SHP77 treated with DMSO at 0.1 percent for 48 hours (cell line): ENCODE results near the gene TMEM179B.
A peak's percentile ranks its signal among the peaks of the same experiment; 100 is the strongest.
"Not testable (repeated sequence)": the region's sequence is repeated elsewhere in the genome, so short reads cannot be mapped to it uniquely, and the experiment has no call there.

Source experiments
- DNase-seq: peaks from one replicate; lab custom pipeline; 2025; lab: John Stamatoyannopoulos, UW

The TMEM179B gene

GRCh38 chr11:62787005-62787759, at the start of gene TMEM179B:
TMEM179B (plus strand) TSS chr11:62787402; CDS start chr11:62787432, 30 bp downstream.
- peak; percentile 79 for DNase-seq

DNA sequence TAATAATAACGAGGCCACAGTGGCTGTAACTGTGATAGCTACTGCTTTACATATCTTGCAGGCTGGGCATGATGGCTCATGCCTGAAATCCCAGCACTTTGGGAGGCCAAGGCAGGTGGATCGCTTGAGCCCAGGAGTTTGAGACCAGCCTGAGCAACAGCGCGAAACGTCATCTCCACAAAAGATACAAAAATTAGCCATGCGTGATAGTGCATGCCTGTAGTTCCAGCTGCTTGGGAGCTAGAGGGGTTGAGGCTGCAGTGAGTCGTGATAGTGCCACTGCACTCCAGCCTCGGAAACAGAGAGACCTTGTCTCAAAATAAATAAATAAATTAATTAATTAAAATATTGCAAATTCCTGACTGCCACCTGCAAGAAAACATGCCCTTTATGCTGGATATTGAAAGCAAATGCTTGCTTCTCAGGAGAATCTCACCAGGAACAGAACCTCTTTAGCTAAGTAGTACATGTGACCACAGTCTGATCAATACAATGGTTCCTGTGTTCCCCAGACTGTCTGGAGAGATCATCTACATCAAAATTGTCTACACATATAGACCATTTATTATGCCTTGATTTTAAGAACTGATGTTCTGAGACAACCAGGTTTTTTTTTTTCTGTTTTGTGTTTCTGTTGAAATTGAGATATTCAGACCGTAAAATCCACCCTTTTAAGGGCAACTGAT, 39.6 kb upstream of the TMEM179B start:
- DNase-seq, result no peak

DNA sequence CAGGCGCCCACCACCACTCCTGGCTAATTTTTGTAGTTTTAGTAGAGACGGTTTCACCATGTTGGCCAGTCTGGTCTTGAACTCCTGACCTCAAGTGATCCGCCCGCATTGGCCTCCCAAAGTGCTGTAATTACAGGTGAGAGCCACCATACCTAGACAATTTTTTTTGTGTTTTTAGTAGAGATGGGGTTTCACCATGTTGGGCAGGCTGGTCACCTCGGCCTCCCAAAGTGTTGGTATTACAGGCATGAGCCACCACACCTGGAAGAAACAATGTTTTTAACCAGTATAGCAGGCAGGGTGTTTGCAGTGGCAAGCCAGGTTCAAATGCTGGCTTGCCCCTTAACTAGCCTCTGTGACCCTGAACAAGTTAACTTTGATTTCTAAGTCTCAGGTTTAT, 37.3 kb upstream of the TMEM179B start:
- not testable (repeated sequence) for DNase-seq

DNA sequence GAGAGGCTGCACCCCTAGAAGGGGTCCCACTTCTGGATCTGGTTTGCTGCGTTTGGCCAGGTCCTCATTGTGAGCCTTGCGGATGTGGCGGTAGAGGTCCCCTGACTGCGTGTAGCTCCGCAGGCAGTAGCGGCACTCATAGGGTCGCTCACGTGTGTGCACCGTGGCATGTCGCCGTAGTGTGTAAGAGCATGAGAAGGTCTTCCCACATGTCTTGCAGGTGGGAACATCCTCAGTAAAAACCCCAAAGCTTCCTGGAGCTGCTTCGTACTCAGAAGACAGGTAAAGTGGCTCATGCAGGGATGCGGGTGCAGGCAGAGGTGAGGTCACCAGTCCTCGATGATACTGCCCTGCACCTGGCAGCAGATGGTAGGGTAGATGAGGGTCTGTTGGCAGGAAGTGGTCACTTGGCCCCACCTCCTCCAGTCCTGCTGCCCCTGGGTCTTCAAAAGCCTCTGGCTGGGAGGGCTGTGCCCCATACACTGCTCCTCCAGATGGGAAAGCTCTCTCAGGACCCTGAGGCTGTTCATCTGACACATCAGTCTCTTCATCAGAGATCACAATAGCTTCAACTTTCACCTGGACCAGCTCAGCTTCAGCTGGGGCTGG, 34.9 kb upstream of the TMEM179B start:
- no peak for DNase-seq

- DNase-seq, result no peak
These were observed 34.0 kb upstream of the TMEM179B start for GRCh38 chr11:62752994-62753735.

- peak; percentile 99 for DNase-seq
These were observed 33.2 kb upstream of the TMEM179B start, which contains the start of gene ZBTB3 for GRCh38 chr11:62753736-62754603. ZBTB3 (minus strand) TSS chr11:62754160; CDS start chr11:62753664, 496 bp downstream.

DNA sequence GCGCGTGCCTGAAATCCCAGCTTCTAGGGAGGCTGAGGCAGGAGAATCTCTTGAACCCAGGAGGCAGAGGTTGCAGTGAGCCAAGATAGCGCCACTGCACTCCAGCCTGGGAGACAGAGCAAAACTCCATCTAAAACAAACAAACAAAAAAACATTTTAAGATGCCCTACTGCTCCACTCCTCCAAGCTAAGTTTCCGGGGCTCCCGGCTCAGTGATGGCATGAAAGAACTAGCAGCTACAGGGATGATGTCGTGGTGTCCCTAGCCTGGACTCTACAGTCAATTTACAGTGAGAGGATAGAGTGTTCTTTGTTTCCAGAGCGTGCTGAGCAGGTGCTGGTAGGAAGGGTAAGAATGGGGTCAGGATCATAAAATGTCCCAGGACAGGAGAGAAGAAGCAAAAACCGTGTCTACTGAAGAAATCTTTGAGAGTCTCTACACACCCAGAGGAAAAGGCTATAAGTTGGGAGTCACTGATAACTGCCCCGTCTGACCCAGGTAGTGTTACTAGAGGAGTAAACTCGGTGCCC, 32.1 kb upstream of the TMEM179B start:
- no peak for DNase-seq

DNA sequence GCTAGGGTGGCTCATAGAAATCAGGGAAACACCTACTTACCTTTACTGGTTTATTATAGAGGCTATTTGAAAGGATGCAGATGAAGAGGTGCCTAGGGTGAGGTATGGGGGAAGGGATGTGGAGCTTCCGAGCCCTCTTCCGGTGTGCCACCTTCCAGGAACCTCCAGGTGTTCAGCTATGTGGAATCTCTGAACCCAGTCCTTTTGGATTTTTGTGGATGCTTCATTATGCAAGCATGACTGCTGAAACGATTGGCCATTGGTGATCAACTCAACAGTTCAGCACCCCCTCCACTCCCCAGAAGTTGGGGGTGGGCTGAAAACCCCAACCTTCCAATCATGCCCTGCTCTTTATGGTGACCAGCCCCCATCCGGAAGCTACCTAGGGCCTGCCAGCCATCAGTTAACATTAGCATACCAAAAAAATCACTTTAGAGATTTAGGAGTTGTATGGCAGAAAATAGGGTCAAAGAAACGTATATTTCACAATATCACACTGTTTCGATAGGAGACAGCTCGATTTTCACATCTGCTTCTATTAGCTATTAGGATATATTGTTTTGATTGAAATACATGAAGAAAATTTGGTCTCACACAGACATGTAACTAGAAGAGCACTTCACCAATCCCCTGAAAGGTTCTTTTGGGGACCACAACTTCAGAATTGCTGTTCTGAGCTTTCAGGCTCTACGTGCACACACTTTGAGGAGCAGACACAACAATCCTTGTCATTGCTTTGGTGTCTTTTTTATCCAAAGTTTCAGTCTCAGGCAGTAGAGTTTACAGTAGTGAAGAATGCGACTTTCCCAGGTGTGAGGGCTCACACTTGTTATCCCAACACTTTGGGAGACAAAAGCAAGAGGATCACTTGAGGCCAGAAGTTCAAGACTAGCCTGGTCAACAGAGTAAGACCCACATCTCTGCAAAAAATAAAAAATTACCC, 29.1 kb upstream of the TMEM179B start:
- no peak for DNase-seq

GRCh38 chr11:62760867-62761227, 26.4 kb upstream of the TMEM179B start:
- not testable (repeated sequence) for DNase-seq

- DNase-seq, result no peak
These were observed 16.4 kb upstream of the TMEM179B start for GRCh38 chr11:62770778-62771143.

GRCh38 chr11:62771144-62772021, 15.8 kb upstream of the TMEM179B start, which contains the start of gene TAF6L:
TAF6L (plus strand) TSS chr11:62771396; CDS start chr11:62775784, 4,388 bp downstream.
- DNase-seq, result peak; percentile 88

DNA sequence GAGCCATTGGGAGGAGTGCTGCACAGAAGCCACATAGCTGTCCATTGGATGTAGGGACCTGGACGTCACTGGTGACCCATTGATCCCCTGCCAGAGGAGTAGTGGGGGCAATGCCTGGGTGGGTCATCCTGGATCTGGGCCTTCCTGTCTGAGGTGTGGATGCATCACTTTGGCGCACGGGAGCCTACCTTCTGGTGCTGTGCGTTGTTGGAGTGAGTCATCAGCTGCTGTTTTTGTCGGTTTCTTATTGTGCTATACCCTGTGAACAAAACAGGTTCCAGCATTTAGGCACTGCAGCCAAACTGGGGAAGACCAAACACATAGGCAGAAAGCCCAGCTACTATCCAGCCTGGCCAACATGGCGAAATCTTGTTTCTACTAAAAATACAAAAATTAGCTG, 12.8 kb upstream of the TMEM179B start:
- DNase-seq, result no peak

- no peak for DNase-seq
These were observed 11.6 kb upstream of the TMEM179B start for GRCh38 chr11:62775646-62776045.

- no peak for DNase-seq
These were observed 9.8 kb upstream of the TMEM179B start for GRCh38 chr11:62777389-62777788.

GRCh38 chr11:62778441-62778840, 8.8 kb upstream of the TMEM179B start:
- no peak for DNase-seq

- no peak for DNase-seq
These were observed 4.4 kb upstream of the TMEM179B start for GRCh38 chr11:62782753-62783152.

GRCh38 chr11:62786318-62787004, 741 bp upstream of the TMEM179B start:
- peak; percentile 33 for DNase-seq

- DNase-seq, result no peak
These were observed 1.8 kb downstream of the TMEM179B start for GRCh38 chr11:62788991-62789390.
